ENCODE measurements around the gene CYP4B1. TPM values are rescaled to one million over a fixed set of nuclear protein-coding genes. Genes with fewer than 3 reads are reported as not detected.
A peak's percentile ranks its signal among the peaks of the same experiment; 100 is the strongest.

The CYP4B1 gene
- total RNA-seq, 1 donor from 2014 or later: not detected

- H3K27ac Mint-ChIP-seq (ENCODE audit: unreplicated experiment): no peak overlapping the region
- no peak overlapping the region for H3K4me3 Mint-ChIP-seq (ENCODE audit: unreplicated experiment)
- no peaks in the 10 kb centered on the region for H3K36me3 Mint-ChIP-seq (ENCODE audit: low read depth)
- peak; percentile 62 for DNase-seq (ENCODE audit: low spot score)
- peaks cover 5% of the 10 kb centered on the region for H3K9me3 Mint-ChIP-seq (ENCODE audit: low read depth)
- TF ChIP-seq, protein P1, sequence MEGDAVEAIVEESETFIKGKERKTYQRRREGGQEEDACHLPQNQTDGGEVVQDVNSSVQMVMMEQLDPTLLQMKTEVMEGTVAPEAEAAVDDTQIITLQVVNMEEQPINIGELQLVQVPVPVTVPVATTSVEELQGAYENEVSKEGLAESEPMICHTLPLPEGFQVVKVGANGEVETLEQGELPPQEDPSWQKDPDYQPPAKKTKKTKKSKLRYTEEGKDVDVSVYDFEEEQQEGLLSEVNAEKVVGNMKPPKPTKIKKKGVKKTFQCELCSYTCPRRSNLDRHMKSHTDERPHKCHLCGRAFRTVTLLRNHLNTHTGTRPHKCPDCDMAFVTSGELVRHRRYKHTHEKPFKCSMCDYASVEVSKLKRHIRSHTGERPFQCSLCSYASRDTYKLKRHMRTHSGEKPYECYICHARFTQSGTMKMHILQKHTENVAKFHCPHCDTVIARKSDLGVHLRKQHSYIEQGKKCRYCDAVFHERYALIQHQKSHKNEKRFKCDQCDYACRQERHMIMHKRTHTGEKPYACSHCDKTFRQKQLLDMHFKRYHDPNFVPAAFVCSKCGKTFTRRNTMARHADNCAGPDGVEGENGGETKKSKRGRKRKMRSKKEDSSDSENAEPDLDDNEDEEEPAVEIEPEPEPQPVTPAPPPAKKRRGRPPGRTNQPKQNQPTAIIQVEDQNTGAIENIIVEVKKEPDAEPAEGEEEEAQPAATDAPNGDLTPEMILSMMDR (IDR thresholded peaks at IDR 0.05): no peak
- peaks cover 10% of the 10 kb centered on the region for H3K27me3 Mint-ChIP-seq (ENCODE audit: low read depth)
- no peaks in the 10 kb centered on the region for H3K4me1 Mint-ChIP-seq (ENCODE audit: low read depth)
These were observed 63.5 kb downstream of the CYP4B1 start for GRCh38 chr1:46862348-46862747.

Other genes starting within 250 kb of the CYP4B1 start
- not detected in 3 replicates for gene KNCN, start 247.4 kb upstream of the CYP4B1 start, total RNA-seq
- 24.5 to 25.8 TPM (median 25.1 TPM) in 3 replicates for gene MKNK1, start 194.8 kb upstream of the CYP4B1 start, total RNA-seq
- gene MOB3C, start 182.2 kb upstream of the CYP4B1 start, total RNA-seq: 6.2 to 12.2 TPM (median 6.3 TPM) in 3 replicates
- 22.9 to 33.2 TPM (median 27.7 TPM) in 3 replicates for gene ATPAF1, start 130.7 kb upstream of the CYP4B1 start, total RNA-seq
- gene TEX38, start 127.2 kb upstream of the CYP4B1 start, total RNA-seq: not detected in 3 replicates
- gene EFCAB14, start 79.9 kb upstream of the CYP4B1 start, total RNA-seq: 49.0 to 69.5 TPM (median 52.2 TPM) in 3 replicates
- not detected in 3 replicates for gene CYP4A11, start 142.4 kb downstream of the CYP4B1 start, total RNA-seq
- gene CYP4X1, start 224.6 kb downstream of the CYP4B1 start, total RNA-seq: 1.0 to 1.1 TPM (median 1.1 TPM) in 3 replicates

Measured in chondrocyte (in vitro differentiated cells).